ENCODE results near the gene UBE2D3.

The UBE2D3 gene

DNA sequence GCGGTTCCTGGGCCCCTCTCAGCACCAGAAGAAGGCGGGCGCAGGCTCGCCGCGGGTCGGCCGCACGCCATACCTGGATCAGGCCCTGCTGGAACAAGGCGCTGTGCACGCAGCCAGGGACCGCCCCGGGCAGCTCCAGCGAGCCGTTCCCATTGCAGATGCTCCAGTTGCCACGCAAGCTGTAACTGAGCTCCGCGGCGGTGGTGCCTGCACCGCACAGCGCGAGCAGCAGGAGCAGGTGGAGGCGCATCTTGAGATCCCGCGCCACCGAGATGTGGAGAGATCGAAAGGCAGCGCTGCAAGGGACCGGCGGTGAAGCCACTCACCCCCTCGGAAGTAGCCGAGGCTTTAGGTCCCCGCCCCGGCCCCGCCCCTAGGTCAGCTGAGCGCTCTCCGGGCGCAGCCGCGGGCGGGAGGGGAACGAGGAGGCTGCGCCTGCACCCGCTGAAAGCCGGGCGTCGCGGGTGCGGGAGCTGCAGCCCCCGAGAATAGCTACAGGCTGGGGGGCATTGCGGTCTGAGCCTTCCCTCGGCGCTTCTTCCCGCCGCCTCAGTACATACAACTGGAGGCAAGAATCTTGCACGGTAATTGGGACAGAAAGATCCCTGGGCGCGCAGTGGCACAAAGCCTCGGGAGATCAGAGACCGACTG is 66.6 kb downstream of the UBE2D3 start, which contains the start of gene MANBA:
Gene MANBA (minus strand): TSS at position 324 of the 651 bp plus-strand sequence. CDS start 74 bp downstream, at position 250.
- peaks cover 4 to 7% of the 10 kb centered on the region in 2 experiments for H3K4me1 ChIP-seq (ENCODE audit: control insufficient read depth in 1 of 2, insufficient read depth in 2 of 2, low read length in 2 of 2)
- H2BK120ac ChIP-seq (ENCODE audit: insufficient read depth, low read length, poor library complexity) = peak within 1 kb of the TSS; percentile 52
- peak within 1 kb of the TSS; percentile 9 for H3K23ac ChIP-seq (ENCODE audit: low read length)
- H3K18ac ChIP-seq (ENCODE audit: low read length) = peak within 1 kb of the TSS; percentile 85
- peak within 1 kb of the TSS; percentile 21 for H4K12ac ChIP-seq (ENCODE audit: low read depth, low read length)
- peak within 1 kb of the TSS; percentile 92 for H3K4ac ChIP-seq (ENCODE audit: low read depth, low read length)
- H3K9ac ChIP-seq (ENCODE audit: low read length) = peak within 1 kb of the TSS; percentile 82
- H4K8ac ChIP-seq (ENCODE audit: low read depth, low read length) = peak within 1 kb of the TSS; percentile 74
- H4K91ac ChIP-seq (ENCODE audit: low read depth, low read length) = peak within 1 kb of the TSS; percentile 85
- DNase-seq = peak; percentile 77 to 84
- no peaks in the 10 kb centered on the region for H3K9me3 ChIP-seq (ENCODE audit: insufficient read depth, low read depth, low read length)
- peak within 1 kb of the TSS; percentile 23 for H2BK12ac ChIP-seq (ENCODE audit: low read length)
- peaks cover 15% of the 10 kb centered on the region for H3K79me1 ChIP-seq (ENCODE audit: low read length)
- H3K36me3 ChIP-seq (ENCODE audit: control insufficient read depth in 1 of 2, insufficient read depth in 2 of 2, low read length in 2 of 2) = no peaks in the 10 kb centered on the region
- peak within 1 kb of the TSS; percentile 35 for H2BK5ac ChIP-seq (ENCODE audit: low read depth, low read length, poor library complexity)
- H3K79me2 ChIP-seq (ENCODE audit: control insufficient read depth, insufficient read depth, low read length, poor library complexity) = peaks cover 21% of the 10 kb centered on the region
- peak within 1 kb of the TSS; percentile 81 for H3K4me2 ChIP-seq (ENCODE audit: low read length)
- peak within 1 kb of the TSS; percentile 88 for H3K4me3 ChIP-seq (ENCODE audit: low read depth, low read length)
- peak within 1 kb of the TSS; percentile 94 for H3K14ac ChIP-seq (ENCODE audit: low read length)
- H2AK5ac ChIP-seq (ENCODE audit: low read length) = peak within 1 kb of the TSS; percentile 47
- no peaks in the 10 kb centered on the region for H3K27me3 ChIP-seq (ENCODE audit: insufficient read depth, low read length)
- H3K27ac ChIP-seq (ENCODE audit: low read depth, low read length) = peak within 1 kb of the TSS; percentile 50
- H2AFZ ChIP-seq (ENCODE audit: insufficient read depth, low read length, poor library complexity) = peak within 1 kb of the TSS; percentile 71
- no CpG with 5 or more reads among the region's 60 CpGs for WGBS (ENCODE audit: extremely low coverage, insufficient coverage, insufficient read length)

DNA sequence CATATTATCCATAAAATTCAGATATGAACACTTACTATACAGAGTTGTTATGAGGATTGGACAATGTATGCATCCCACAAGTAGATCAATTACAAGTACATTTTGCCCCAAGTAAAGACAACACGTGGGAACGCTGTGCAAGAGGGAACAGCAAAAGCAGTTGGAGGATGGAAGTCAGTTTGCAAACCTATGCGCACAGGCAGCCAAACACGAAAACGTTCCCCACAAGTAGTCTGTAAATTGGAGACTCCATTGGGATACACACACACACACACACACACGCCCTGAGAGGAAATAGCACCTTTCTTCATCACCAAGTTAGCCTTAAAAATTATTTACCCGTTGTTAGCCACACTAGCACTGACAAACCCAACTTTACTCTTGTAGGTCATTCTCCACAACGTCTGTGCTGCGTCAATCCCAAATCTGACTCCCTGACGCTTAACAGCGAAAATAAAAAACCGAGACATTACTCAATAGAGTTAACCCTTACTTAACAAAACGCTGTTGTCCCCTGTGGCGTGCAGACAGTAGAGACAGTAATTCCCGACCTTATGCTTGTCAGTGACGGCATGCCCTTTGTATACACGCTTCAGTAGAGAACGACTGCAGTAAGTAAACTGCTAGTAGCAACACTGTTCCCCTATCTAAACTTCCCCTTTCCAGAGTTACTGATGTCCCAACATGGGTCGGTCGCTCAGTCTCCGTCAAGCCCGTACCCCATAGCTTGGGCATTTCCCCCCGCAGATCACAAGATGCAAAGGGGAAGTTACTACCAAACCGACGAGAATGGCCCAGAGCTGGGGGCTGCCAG is 67.3 kb downstream of the UBE2D3 start:
- peak overlapping the region; percentile 94 for H3K14ac ChIP-seq (ENCODE audit: low read length)
- peaks cover 4 to 7% of the 10 kb centered on the region in 2 experiments for H3K4me1 ChIP-seq (ENCODE audit: control insufficient read depth in 1 of 2, insufficient read depth in 2 of 2, low read length in 2 of 2)
- peak overlapping the region; percentile 23 for H2BK12ac ChIP-seq (ENCODE audit: low read length)
- DNase-seq = peak; percentile 53 to 59
- H3K9me3 ChIP-seq (ENCODE audit: insufficient read depth, low read depth, low read length) = no peaks in the 10 kb centered on the region
- peaks cover 21% of the 10 kb centered on the region for H3K79me2 ChIP-seq (ENCODE audit: control insufficient read depth, insufficient read depth, low read length, poor library complexity)
- H4K91ac ChIP-seq (ENCODE audit: low read depth, low read length) = peak overlapping the region; percentile 60
- peak overlapping the region; percentile 32 for H2BK5ac ChIP-seq (ENCODE audit: low read depth, low read length, poor library complexity)
- H3K27me3 ChIP-seq (ENCODE audit: insufficient read depth, low read length) = no peaks in the 10 kb centered on the region
- H3K27ac ChIP-seq (ENCODE audit: low read depth, low read length) = peak overlapping the region; percentile 50
- H2AFZ ChIP-seq (ENCODE audit: insufficient read depth, low read length, poor library complexity) = peak overlapping the region; percentile 64
- H3K79me1 ChIP-seq (ENCODE audit: low read length) = peaks cover 15% of the 10 kb centered on the region
- peak overlapping the region; percentile 63 for H3K4me2 ChIP-seq (ENCODE audit: low read length)
- H3K18ac ChIP-seq (ENCODE audit: low read length) = peak overlapping the region; percentile 85
- no peaks in the 10 kb centered on the region for H3K36me3 ChIP-seq (ENCODE audit: control insufficient read depth in 1 of 2, insufficient read depth in 2 of 2, low read length in 2 of 2)
- WGBS (ENCODE audit: extremely low coverage, insufficient coverage, insufficient read length) = no CpG with 5 or more reads among the region's 25 CpGs
- H4K8ac ChIP-seq (ENCODE audit: low read depth, low read length) = peak overlapping the region; percentile 74
- H2AK5ac ChIP-seq (ENCODE audit: low read length) = peak overlapping the region; percentile 47
- peak overlapping the region; percentile 92 for H3K4ac ChIP-seq (ENCODE audit: low read depth, low read length)
- no peak overlapping the region for H4K12ac ChIP-seq (ENCODE audit: low read depth, low read length)
- peak overlapping the region; percentile 82 for H3K9ac ChIP-seq (ENCODE audit: low read length)
- peak overlapping the region; percentile 19 for H2BK120ac ChIP-seq (ENCODE audit: insufficient read depth, low read length, poor library complexity)
- no peak overlapping the region for H3K23ac ChIP-seq (ENCODE audit: low read length)
- H3K4me3 ChIP-seq (ENCODE audit: low read depth, low read length) = peak overlapping the region; percentile 88

DNA sequence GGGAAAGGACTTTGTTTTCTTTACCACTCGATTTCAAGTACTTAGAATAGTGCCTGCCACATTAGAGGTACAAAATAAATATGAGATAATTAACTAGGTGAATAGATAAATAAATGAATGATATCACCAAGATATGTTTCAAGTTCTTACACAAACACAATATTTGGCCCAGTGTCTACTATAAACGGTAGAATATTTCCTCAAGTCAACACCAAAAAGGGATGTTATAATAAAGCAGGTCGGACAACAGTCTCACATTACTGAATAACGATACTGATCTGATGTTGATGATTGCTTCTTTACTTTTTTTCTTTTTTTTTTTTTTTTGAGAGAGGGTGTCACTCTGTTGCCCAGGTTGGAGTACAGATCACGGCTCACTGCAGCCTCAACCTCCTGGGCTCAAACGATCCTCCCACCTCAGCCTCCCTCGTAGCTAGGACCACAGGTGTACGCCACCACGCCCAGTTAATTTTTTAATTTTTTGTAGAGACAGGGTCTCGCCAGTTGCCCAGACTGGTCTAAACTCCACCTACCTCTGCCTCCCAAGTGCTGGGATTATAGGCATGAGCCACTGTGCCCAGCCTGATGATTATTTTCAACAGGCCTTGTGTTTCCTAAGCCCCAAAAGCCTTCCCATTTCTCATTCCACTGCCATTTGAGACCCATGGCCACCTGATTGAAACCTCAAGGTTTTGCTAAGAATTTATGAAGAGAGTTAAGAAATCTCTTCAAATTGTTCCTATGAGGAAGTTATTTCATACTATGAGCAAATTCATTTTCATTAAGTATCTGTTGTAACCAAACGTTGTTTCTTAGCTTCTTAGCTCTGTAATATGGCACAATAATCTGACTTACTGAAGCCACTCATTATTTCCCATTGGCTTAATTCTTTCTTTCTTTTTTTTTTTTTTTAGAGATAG is 68.8 kb downstream of the UBE2D3 start:
- peak overlapping the region; percentile 99 for H3K4ac ChIP-seq (ENCODE audit: low read depth, low read length)
- peaks cover 2% of the 10 kb centered on the region in 2 experiments for H3K36me3 ChIP-seq (ENCODE audit: control insufficient read depth in 1 of 2, insufficient read depth in 2 of 2, low read length in 2 of 2)
- peak overlapping the region; percentile 35 for H4K91ac ChIP-seq (ENCODE audit: low read depth, low read length)
- H3K4me3 ChIP-seq (ENCODE audit: low read depth, low read length) = no peak overlapping the region
- no peak overlapping the region for H3K9ac ChIP-seq (ENCODE audit: low read length)
- H2BK12ac ChIP-seq (ENCODE audit: low read length) = peak overlapping the region; percentile 36
- H4K8ac ChIP-seq (ENCODE audit: low read depth, low read length) = no peak overlapping the region
- peak overlapping the region; percentile 55 for H3K4me2 ChIP-seq (ENCODE audit: low read length)
- WGBS (ENCODE audit: extremely low coverage, insufficient coverage, insufficient read length) = no CpG with 5 or more reads among the region's 11 CpGs
- no peaks in the 10 kb centered on the region for H3K9me3 ChIP-seq (ENCODE audit: insufficient read depth, low read depth, low read length)
- DNase-seq = peak in 1 of 2 donors; percentile 11
- no peak overlapping the region for H3K18ac ChIP-seq (ENCODE audit: low read length)
- no peak overlapping the region for H3K23ac ChIP-seq (ENCODE audit: low read length)
- H4K12ac ChIP-seq (ENCODE audit: low read depth, low read length) = no peak overlapping the region
- peaks cover 15% of the 10 kb centered on the region for H3K79me1 ChIP-seq (ENCODE audit: low read length)
- H2BK5ac ChIP-seq (ENCODE audit: low read depth, low read length, poor library complexity) = no peak overlapping the region
- no peak overlapping the region for H2AFZ ChIP-seq (ENCODE audit: insufficient read depth, low read length, poor library complexity)
- H2BK120ac ChIP-seq (ENCODE audit: insufficient read depth, low read length, poor library complexity) = no peak overlapping the region
- no peak overlapping the region for H3K27ac ChIP-seq (ENCODE audit: low read depth, low read length)
- H2AK5ac ChIP-seq (ENCODE audit: low read length) = no peak overlapping the region
- H3K14ac ChIP-seq (ENCODE audit: low read length) = peak overlapping the region; percentile 44
- peaks cover 4 to 7% of the 10 kb centered on the region in 2 experiments for H3K4me1 ChIP-seq (ENCODE audit: control insufficient read depth in 1 of 2, insufficient read depth in 2 of 2, low read length in 2 of 2)
- H3K79me2 ChIP-seq (ENCODE audit: control insufficient read depth, insufficient read depth, low read length, poor library complexity) = peaks cover 23% of the 10 kb centered on the region
- H3K27me3 ChIP-seq (ENCODE audit: insufficient read depth, low read length) = no peaks in the 10 kb centered on the region

DNA sequence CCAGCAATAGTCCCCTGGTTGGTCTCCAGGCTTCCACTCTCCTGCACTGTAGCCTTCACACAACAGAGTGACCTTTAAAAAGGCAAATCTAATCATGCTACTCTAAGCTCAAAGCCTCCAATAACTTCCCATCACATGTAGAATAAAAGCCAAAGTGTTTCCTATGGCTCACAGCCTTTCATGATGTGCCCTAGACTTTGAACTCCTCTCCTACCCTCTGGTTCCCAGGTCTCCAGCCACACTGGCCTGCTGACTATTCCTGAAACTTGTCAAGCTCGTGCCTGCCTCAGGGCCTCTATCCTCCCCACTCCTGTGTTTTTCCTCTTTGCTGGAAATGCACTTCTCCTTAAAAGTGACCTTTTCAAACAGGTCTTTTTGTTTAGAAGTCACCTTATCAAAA is 69.7 kb downstream of the UBE2D3 start:
- Histone ChIP-seq H2AFZ (ENCODE audit: insufficient read depth, low read length, poor library complexity) (no peak overlapping the region), H3K23ac (ENCODE audit: low read length) (no peak overlapping the region), H2BK120ac (ENCODE audit: insufficient read depth, low read length, poor library complexity) (peak overlapping the region; percentile 14), H3K27me3 (ENCODE audit: insufficient read depth, low read length) (no peaks in the 10 kb centered on the region), H3K79me2 (ENCODE audit: control insufficient read depth, insufficient read depth, low read length, poor library complexity) (peaks cover 23% of the 10 kb centered on the region), H2BK12ac (ENCODE audit: low read length) (peak overlapping the region; percentile 11), H2BK5ac (ENCODE audit: low read depth, low read length, poor library complexity) (no peak overlapping the region), H3K4me2 (ENCODE audit: low read length) (peak overlapping the region; percentile 24), H3K9me3 (ENCODE audit: insufficient read depth, low read depth, low read length) (no peaks in the 10 kb centered on the region), H3K36me3 (ENCODE audit: control insufficient read depth in 1 of 2, insufficient read depth in 2 of 2, low read length in 2 of 2) (peaks cover 2% of the 10 kb centered on the region in 2 experiments), H3K4ac (ENCODE audit: low read depth, low read length) (peak overlapping the region; percentile 85), H3K79me1 (ENCODE audit: low read length) (peaks cover 15% of the 10 kb centered on the region), H2AK5ac (ENCODE audit: low read length) (no peak overlapping the region), H3K14ac (ENCODE audit: low read length) (no peak overlapping the region), H4K8ac (ENCODE audit: low read depth, low read length) (no peak overlapping the region), H4K12ac (ENCODE audit: low read depth, low read length) (no peak overlapping the region), H4K91ac (ENCODE audit: low read depth, low read length) (peak overlapping the region; percentile 41), H3K9ac (ENCODE audit: low read length) (no peak overlapping the region), H3K4me3 (ENCODE audit: low read depth, low read length) (no peak overlapping the region), H3K4me1 (ENCODE audit: control insufficient read depth in 1 of 2, insufficient read depth in 2 of 2, low read length in 2 of 2) (peaks cover 4 to 7% of the 10 kb centered on the region in 2 experiments), H3K18ac (ENCODE audit: low read length) (no peak overlapping the region), H3K27ac (ENCODE audit: low read depth, low read length) (peak overlapping the region; percentile 53)
- peak in 1 of 2 donors; percentile 24 for DNase-seq
- WGBS (ENCODE audit: extremely low coverage, insufficient coverage, insufficient read length) = no CpG with 5 or more reads among the region's 1 CpG
